HL-60 (cell line): ENCODE data around the gene DDX24.

Source experiments
- CTCF ChIP-seq: IDR thresholded peaks from one replicate; pipeline ENCODE4 v1.5.1; 2011; ENCODE audit warnings: low read length, control low read depth, inconsistent platforms; ENCODE audit not compliant: insufficient read depth
- GABPA ChIP-seq: IDR thresholded peaks from 2 replicates; pipeline ENCODE4 v1.6.1; 2012; ENCODE audit warnings: low read depth
- POLR2AphosphoS5 ChIP-seq: IDR thresholded peaks from 2 replicates; pipeline ENCODE4 v1.6.1; 2012; ENCODE audit warnings: low read depth
- REST ChIP-seq: IDR thresholded peaks from 2 replicates; pipeline ENCODE4 v1.6.1; 2012; ENCODE audit warnings: low read depth; ENCODE audit not compliant: insufficient replicate concordance
- SPI1 ChIP-seq: IDR thresholded peaks from 2 replicates; pipeline ENCODE4 v1.6.1; 2012; ENCODE audit warnings: low read depth, mild to moderate bottlenecking, borderline replicate concordance

- TF ChIP-seq CTCF (no peak), SPI1 (no peak), REST (no peak), POLR2AphosphoS5 (no peak), GABPA (no peak)
These were observed 401 bp upstream of the DDX24 start for GRCh38 chr14:94081386-94081820.
